Hepatocyte (in vitro differentiated cells): Measurements from ENCODE around the gene SEMA5A.

Experiments used
- CTCF ChIP-seq: fragments of 200-600 bp; sonication (generic); IDR thresholded peaks from 2 replicates; pipeline ENCODE4 v1.5.1; 2016; ENCODE audit warnings: antibody characterized with exemption, mild to moderate bottlenecking; ENCODE audit not compliant: poor library complexity
- EZH2 ChIP-seq: fragments of 200-600 bp; sonication (generic); IDR thresholded peaks from 2 replicates; pipeline ENCODE4 v1.6.1; 2016; ENCODE audit warnings: antibody characterized with exemption, mild to moderate bottlenecking, borderline replicate concordance

GRCh38 chr5:9572246-9572645 lies 26.4 kb upstream of the SEMA5A start:
- TF ChIP-seq CTCF (no peak), EZH2 (no peak)
